Endothelial cell of coronary artery (primary cell): ENCODE measurements around the gene ARHGAP25. TPM values are rescaled to one million over a fixed set of nuclear protein-coding genes. Genes with fewer than 3 reads are reported as not detected.

Experiments used
- total RNA-seq: library from RNA; depleted of rRNA; stranded (reverse); fragments of >200 nt; gene quantifications from 2 replicates; pipeline ENCODE4 v1.2.3, GENCODE V29; 2014

Gene ARHGAP25
- 3.1 and 12.1 TPM in 2 replicates for total RNA-seq

GRCh38 chr2:68734688-68735525 lies at the start of gene ARHGAP25:
TSS of gene ARHGAP25 (plus strand) at chr2:68734811. CDS start at chr2:68735200, 389 bp downstream.

GRCh38 chr2:68871159-68871764 lies 136.7 kb downstream of the ARHGAP25 start, which contains the start of gene BMP10:
TSS of gene BMP10 (minus strand) at chr2:68871397. CDS start at chr2:68871358, 39 bp downstream.

Other genes with a start within 250 kb of the ARHGAP25 start
- gene PROKR1, start 91.2 kb upstream of the ARHGAP25 start, total RNA-seq: not detected in 2 replicates
- gene BMP10, start 136.6 kb downstream of the ARHGAP25 start, total RNA-seq: not detected in 2 replicates
- 0.18 TPM in 1 of 2 replicates, not detected in the other for gene GKN2, start 218.1 kb downstream of the ARHGAP25 start, total RNA-seq
- not detected in 2 replicates for gene GKN1, start 239.8 kb downstream of the ARHGAP25 start, total RNA-seq